ENCODE results near the gene SPO11. TPM values are rescaled to one million over a fixed set of nuclear protein-coding genes. Genes with fewer than 3 reads are reported as not detected.
"Not testable (repeated sequence)": the region's sequence is repeated elsewhere in the genome, so short reads cannot be mapped to it uniquely, and the experiment has no call there.

The SPO11 gene
- total RNA-seq, 1 experiment from 2014 or later, result not detected

- TF ChIP-seq, protein P1, sequence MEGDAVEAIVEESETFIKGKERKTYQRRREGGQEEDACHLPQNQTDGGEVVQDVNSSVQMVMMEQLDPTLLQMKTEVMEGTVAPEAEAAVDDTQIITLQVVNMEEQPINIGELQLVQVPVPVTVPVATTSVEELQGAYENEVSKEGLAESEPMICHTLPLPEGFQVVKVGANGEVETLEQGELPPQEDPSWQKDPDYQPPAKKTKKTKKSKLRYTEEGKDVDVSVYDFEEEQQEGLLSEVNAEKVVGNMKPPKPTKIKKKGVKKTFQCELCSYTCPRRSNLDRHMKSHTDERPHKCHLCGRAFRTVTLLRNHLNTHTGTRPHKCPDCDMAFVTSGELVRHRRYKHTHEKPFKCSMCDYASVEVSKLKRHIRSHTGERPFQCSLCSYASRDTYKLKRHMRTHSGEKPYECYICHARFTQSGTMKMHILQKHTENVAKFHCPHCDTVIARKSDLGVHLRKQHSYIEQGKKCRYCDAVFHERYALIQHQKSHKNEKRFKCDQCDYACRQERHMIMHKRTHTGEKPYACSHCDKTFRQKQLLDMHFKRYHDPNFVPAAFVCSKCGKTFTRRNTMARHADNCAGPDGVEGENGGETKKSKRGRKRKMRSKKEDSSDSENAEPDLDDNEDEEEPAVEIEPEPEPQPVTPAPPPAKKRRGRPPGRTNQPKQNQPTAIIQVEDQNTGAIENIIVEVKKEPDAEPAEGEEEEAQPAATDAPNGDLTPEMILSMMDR (conservative IDR thresholded peaks at IDR 0.05), result no peak
- Histone ChIP-seq H3K9ac (ENCODE audit: extremely low read depth, insufficient read length, low read length) (no peak overlapping the region), H3K79me1 (ENCODE audit: insufficient read depth, low read depth, low read length, poor library complexity, severe bottlenecking) (no peaks in the 10 kb centered on the region), H3K9me3 (ENCODE audit: control insufficient read depth, low read depth, low read length) (no peaks in the 10 kb centered on the region), H2BK12ac (ENCODE audit: insufficient read length, low read depth, low read length) (no peak overlapping the region), H3K4me2 (ENCODE audit: insufficient read depth, insufficient read length, low read length) (no peak overlapping the region), H2BK120ac (ENCODE audit: low read depth, low read length, poor library complexity, severe bottlenecking) (no peak overlapping the region), H4K8ac (replicated peaks; ENCODE audit: insufficient read length, low read depth, low read length) (no peak overlapping the region), H2AK5ac (ENCODE audit: insufficient read length, low read length) (no peak overlapping the region), H4K5ac (ENCODE audit: insufficient read length, low read depth, low read length) (no peak overlapping the region), H3K4me1 (ENCODE audit: insufficient read depth, low read length) (no peaks in the 10 kb centered on the region), H3K18ac (ENCODE audit: insufficient read length, low read depth, low read length) (no peak overlapping the region), H3K27me3 (ENCODE audit: insufficient read depth, low read length) (no peaks in the 10 kb centered on the region), H4K91ac (ENCODE audit: insufficient read length, low read depth, low read length) (no peak overlapping the region), H3K4ac (ENCODE audit: low read depth, low read length) (no peak overlapping the region), H4K20me1 (ENCODE audit: control insufficient read depth, insufficient read depth, insufficient read length) (no peaks in the 10 kb centered on the region), H2BK15ac (ENCODE audit: low read depth, low read length) (no peak overlapping the region), H3K23ac (ENCODE audit: insufficient read length, low read depth, low read length) (no peak overlapping the region), H2BK5ac (ENCODE audit: insufficient read length, low read length) (no peak overlapping the region), H3K14ac (ENCODE audit: insufficient read depth, low read length) (no peak overlapping the region), H3K27ac (ENCODE audit: insufficient read length, low read depth, low read length) (no peak overlapping the region), H2BK20ac (ENCODE audit: low read depth, low read length, poor library complexity, severe bottlenecking) (no peak overlapping the region), H3T11ph (ENCODE audit: low read length) (no peak overlapping the region), H3K56ac (ENCODE audit: insufficient read length, low read depth, low read length) (no peak overlapping the region), H2AFZ (ENCODE audit: low read length) (no peak overlapping the region), H3K23me2 (ENCODE audit: insufficient read length, low read depth, low read length, poor library complexity, severe bottlenecking) (peaks cover 5% of the 10 kb centered on the region), H3K79me2 (ENCODE audit: insufficient read depth, low read length) (peaks cover 10% of the 10 kb centered on the region; the same call in 1 of the 2 replicates)
- H3K27me3 Mint-ChIP-seq (ENCODE audit: low read depth), result peaks cover 4% of the 10 kb centered on the region
- peaks cover 0 to 7% (median 0%) of the 10 kb centered on the region in 3 experiments; a peak in 3 of 7 replicates for H3K36me3 Mint-ChIP-seq (ENCODE audit: insufficient read depth in 1 of 3, low read depth in 3 of 3)
- no peak overlapping the region for H3K4me3 Mint-ChIP-seq
- no peak overlapping the region for H3K27ac Mint-ChIP-seq
- WGBS (ENCODE audit: extremely low coverage, insufficient read length, low lambda C conversion rate), result no CpG with 5 or more reads among the region's 4 CpGs
- peaks cover 0 to 3% of the 10 kb centered on the region in 2 experiments; a peak in 1 of 5 replicates for H3K9me3 Mint-ChIP-seq
- DNase-seq, result no peak
- peaks cover 7 to 8% of the 10 kb centered on the region in 2 experiments for H3K4me1 Mint-ChIP-seq
These were observed 17.8 kb downstream of the SPO11 start for GRCh38 chr20:57347393-57347792.

GRCh38 chr20:57348200-57348921 is 18.8 kb downstream of the SPO11 start:
- H2BK120ac ChIP-seq (ENCODE audit: low read depth, low read length, poor library complexity, severe bottlenecking); H3K9me3 Mint-ChIP-seq; H4K20me1 ChIP-seq (ENCODE audit: control insufficient read depth, insufficient read depth, insufficient read length); DNase-seq; H3K9me3 ChIP-seq (ENCODE audit: control insufficient read depth, low read depth, low read length); H3K79me1 ChIP-seq (ENCODE audit: insufficient read depth, low read depth, low read length, poor library complexity, severe bottlenecking); H3K27ac ChIP-seq (ENCODE audit: insufficient read length, low read depth, low read length); H3T11ph ChIP-seq (ENCODE audit: low read length); H3K14ac ChIP-seq (ENCODE audit: insufficient read depth, low read length); H3K27me3 ChIP-seq (ENCODE audit: insufficient read depth, low read length); H3K23ac ChIP-seq (ENCODE audit: insufficient read length, low read depth, low read length); H3K27me3 Mint-ChIP-seq (ENCODE audit: low read depth); H3K4me2 ChIP-seq (ENCODE audit: insufficient read depth, insufficient read length, low read length); H2BK15ac ChIP-seq (ENCODE audit: low read depth, low read length); H2AK5ac ChIP-seq (ENCODE audit: insufficient read length, low read length); H3K9ac ChIP-seq (ENCODE audit: extremely low read depth, insufficient read length, low read length); H3K23me2 ChIP-seq (ENCODE audit: insufficient read length, low read depth, low read length, poor library complexity, severe bottlenecking); H3K4ac ChIP-seq (ENCODE audit: low read depth, low read length); H4K91ac ChIP-seq (ENCODE audit: insufficient read length, low read depth, low read length); H2BK12ac ChIP-seq (ENCODE audit: insufficient read length, low read depth, low read length); H3K4me3 Mint-ChIP-seq; H3K4me1 Mint-ChIP-seq; H3K27ac Mint-ChIP-seq; H2BK5ac ChIP-seq (ENCODE audit: insufficient read length, low read length); H2BK20ac ChIP-seq (ENCODE audit: low read depth, low read length, poor library complexity, severe bottlenecking); H4K8ac ChIP-seq (replicated peaks; ENCODE audit: insufficient read length, low read depth, low read length); H2AFZ ChIP-seq (ENCODE audit: low read length); H3K18ac ChIP-seq (ENCODE audit: insufficient read length, low read depth, low read length); H3K4me1 ChIP-seq (ENCODE audit: insufficient read depth, low read length); H3K56ac ChIP-seq (ENCODE audit: insufficient read length, low read depth, low read length); H4K5ac ChIP-seq (ENCODE audit: insufficient read length, low read depth, low read length): not testable (repeated sequence)
- WGBS (ENCODE audit: extremely low coverage, insufficient read length, low lambda C conversion rate), result no CpG with 5 or more reads among the region's 47 CpGs
- H3K79me2 ChIP-seq (ENCODE audit: insufficient read depth, low read length), result peaks cover 19% of the 10 kb centered on the region; the same call in 1 of the 2 replicates
- peaks cover 4 to 14% (median 7%) of the 10 kb centered on the region in 3 experiments; a peak in 6 of 7 replicates for H3K36me3 Mint-ChIP-seq (ENCODE audit: insufficient read depth in 1 of 3, low read depth in 3 of 3)

All from H9 (cell line).